GM19463 (cell line): Measurements from ENCODE around the gene STXBP5.
"Not testable (repeated sequence)": the region's sequence is repeated elsewhere in the genome, so short reads cannot be mapped to it uniquely, and the experiment has no call there.

Experiments
- ATAC-seq: cut with Tn5 transposase; IDR thresholded peaks from one replicate; pipeline ENCODE4 v1.9.1; 2021; ENCODE audit warnings: mild to moderate bottlenecking, moderate library complexity; ENCODE audit not compliant: unreplicated experiment

STXBP5 gene

DNA sequence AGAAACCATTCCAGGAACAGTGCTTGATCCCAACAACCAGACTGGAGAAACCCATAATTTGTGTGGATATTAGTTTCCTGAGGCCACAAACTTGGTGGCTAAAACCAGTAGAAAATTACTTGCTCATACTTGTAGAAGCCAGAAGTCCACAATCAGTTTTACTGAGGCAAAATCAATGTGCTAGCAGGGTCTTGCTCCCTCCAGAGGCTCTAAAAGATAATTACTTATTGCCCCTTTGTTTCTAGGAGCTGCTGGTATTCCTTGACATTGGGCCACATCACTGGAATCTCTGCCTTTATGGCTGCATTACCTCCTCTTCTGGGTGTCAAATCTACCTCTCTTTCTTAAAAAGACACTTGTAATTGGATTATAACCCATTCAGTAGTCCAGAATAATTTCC is 162.1 kb downstream of the STXBP5 start:
- no peak for ATAC-seq

DNA sequence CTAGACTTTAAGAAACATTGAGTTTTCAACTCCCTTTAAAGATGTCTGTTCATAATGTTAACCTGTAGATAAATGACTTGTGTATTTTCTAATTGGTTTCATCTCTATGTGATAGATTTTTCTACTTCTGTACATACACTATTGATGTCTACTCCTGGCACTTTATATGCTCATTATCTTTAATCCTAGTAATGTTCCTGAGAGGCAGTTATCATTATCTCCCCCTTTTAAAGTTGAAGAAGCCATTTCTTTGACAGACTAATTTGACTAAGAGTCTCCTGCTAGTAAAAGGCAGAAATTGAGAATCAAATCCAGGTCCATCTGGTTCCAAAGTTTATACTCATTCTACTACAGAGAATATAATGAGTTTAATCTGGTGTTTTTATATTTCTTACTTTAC is 167.1 kb downstream of the STXBP5 start:
- no peak for ATAC-seq

GRCh38 chr6:147372806-147373205 is 168.6 kb downstream of the STXBP5 start:
- no peak for ATAC-seq

DNA sequence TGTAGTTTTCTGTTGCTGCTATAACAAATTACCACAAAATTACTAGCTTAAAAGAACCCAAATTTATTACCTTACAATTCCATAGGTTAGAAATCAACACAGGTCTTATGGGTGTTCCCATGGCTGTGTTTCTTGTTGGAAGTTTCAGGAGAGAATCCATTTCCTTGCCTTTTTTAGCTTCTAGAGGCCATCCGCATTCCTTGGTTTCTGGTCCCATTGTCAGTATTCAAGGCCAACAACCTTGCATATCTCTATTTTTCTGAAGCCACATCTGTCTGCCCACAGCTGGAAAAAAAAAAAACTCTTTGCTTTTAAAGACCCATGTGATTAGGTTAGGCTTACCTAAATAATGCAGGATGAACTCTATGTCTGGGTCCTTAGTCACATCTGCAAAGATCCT is 174.6 kb downstream of the STXBP5 start:
- ATAC-seq, result no peak

DNA sequence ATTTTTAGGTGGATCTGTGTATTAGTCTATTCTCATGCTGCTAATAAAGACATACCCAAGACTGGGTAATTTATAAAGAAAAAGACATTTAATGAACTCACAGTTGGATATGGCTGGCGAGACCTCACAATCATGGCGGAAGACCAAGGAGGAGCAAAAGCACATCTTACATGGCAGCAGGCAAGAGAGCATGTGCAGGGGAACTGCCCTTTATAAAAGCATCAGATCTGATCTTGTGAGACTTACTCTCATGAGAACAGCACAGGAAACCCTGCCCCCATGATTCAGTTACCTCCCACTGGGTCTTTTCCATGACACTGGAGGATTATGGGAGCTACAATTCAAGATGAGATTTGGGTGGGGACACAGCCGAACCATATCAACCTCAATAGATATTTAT is 176.6 kb downstream of the STXBP5 start:
- not testable (repeated sequence) for ATAC-seq

DNA sequence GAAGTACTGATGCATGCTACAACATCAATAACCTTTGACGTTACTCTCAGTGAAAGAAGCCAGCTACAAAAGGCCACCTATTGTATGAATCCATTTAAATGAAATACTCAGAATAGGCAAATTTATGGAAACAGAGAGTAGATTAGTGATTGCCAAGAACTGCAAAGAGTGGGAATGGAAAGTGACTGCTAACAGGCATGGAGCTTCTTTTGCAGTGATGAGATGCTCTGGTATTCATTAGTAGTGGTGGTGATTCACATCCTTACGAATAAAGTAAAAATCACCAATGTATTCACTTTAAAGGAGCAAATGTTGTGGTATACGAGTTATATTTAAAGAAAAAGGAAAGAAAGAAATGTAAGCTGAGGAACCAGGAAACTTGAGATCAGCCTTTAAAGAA is 177.5 kb downstream of the STXBP5 start:
- no peak for ATAC-seq

DNA sequence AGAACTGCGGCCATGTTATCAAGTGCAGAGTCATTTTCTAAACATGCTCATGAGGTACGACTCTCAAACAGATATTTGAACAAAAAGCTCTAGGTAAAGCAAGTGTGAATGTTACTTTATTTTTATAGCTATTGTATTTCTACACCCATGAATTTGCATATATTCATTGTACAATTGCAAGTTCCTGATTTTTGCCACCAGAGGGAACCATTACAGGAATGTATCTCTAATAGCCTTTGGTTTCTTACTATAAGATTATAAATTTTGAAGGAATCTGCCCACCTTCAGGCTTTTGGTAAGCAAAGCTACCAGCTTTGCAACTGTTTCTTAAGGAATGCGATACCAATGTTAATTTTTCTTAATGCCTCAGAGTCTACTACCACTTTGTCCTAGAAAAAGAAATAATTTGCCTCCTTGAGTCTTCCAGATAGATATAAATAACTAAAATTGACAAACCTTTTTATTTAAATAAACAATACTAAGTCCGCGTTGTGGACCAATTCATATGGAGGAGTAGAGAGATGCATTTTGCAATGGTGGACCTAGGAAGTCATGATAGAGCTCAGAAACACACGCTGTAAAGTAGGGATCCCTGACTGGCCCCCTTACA is 178.8 kb downstream of the STXBP5 start:
- ATAC-seq, result no peak

- ATAC-seq, result peak; percentile 52
Measured at GRCh38 chr6:147384029-147384428, 179.8 kb downstream of the STXBP5 start.

DNA sequence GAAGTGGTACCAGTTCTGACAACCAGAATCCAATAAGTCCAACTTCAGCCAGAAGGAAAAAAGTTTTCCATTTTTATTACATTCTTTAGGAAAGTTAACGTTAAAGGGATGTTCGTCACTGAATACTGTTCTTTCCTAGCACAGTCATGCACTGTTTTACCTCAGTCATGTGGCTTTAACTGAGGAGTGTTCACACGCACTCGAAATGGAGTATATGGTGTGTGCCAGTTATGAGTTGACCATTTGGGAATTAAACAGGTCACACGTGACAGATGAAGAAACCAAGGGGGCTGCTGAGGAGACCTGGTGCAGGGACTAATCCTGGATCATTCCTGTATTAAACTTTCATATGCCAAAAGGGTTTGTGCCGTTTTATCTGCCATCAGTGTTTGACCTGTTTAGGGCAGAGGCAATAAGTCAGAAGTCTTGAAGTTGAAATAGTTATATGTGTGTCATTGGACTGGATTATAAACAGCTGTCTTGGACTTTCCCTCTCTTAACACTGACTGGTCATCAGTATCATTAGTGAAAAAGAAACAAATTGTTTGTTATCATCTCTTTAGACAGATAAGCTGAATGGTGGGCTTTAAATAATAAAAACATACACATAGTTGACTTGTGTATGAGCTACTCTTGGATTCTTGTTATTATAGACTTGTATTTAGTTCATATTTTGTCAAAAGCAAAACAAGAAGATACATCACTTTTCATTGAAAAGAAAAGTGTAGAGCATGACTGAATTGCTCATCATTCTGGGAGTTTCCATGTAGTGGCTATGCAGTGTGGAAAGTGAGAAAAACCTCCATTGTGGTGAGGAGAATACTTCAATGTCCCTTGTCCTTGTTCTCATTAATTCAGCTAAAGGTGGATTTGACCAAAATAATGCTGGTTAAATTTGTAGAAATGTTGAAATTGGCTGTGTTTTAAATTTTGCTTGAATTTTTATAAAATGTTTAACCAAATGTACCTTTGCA is 180.8 kb downstream of the STXBP5 start:
- peak; percentile 80 for ATAC-seq

DNA sequence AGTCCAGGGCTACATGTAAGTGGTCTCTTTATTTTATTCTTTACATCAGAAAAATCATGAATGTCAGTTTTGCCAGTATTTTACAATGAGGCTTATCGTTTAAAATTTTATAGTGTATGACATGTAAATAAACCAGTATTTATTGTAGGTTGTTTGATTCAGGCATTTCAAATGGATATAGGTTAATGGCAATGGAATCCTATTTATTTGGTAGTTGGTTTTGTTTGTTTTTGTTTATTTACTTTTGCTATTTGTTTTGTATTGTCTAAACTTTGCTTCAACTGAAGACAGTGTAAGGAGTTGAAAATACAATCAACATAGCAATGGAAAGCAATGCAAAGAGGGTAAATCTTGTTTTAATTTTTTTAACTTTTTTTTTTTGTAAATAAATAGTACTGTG is 185.2 kb downstream of the STXBP5 start:
- ATAC-seq, result no peak

GRCh38 chr6:147390909-147391536 is 186.8 kb downstream of the STXBP5 start:
- no peak for ATAC-seq

GRCh38 chr6:147392917-147393625 is 188.9 kb downstream of the STXBP5 start:
- ATAC-seq, result peak; percentile 63

DNA sequence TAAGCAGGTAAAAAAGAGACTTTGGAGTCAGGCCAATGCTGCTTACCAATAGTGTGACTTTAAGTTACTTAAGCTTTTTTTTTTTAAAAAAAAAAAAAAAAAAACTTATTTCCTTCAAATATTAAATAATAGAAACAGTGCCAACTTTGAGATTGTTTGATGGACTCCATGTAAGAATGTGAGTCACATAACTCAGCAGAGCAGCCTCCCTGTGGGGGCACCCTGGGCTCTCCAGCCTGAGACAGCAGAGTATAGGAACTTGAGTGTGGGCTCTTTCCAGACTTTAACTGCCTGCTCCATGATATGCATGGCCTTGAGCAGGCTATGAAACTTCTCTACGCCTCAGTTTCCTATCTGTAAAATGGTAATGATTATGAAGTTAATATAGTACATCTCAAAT is 190.9 kb downstream of the STXBP5 start:
- ATAC-seq, result no peak

DNA sequence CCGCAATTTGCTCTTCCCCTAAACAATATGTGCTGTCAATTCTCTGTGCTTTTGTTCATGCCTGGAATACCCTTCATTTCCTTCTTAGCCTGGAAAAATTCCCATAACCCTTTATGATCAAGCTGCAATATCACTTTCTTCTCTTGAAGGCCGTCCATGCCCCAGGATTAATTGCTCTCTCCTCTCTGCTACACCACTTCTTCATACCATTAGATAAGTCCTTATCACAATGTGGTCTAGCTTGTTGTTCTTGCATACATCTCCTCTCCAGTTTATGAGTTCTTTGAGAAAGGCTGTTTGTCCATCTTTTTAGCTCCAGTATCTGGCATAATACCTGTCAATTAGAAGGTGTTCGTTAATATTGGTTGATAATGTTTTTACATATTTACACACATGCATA is 193.1 kb downstream of the STXBP5 start:
- ATAC-seq, result no peak

- no peak for ATAC-seq
Measured at GRCh38 chr6:147400968-147401367, 196.8 kb downstream of the STXBP5 start.

DNA sequence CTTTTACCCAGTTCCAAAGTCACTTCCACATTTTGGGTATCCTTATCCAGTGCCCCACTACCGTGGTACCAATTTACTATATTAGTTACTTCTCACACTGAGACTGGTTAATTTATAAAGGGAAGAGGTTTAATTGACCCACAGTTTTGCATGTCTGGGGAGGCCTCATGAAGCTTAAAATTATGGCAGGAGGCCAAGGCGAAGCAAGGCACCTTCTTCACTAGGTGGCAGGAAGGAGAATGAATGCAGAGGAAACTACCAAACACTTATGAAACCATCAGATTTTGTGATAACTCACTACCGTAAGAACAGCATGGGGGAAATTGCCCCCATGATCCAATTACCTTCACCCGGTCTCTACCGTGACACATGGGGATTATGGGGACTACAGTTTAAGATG is 197.6 kb downstream of the STXBP5 start:
- ATAC-seq, result no peak

GRCh38 chr6:147406783-147407182 is 202.6 kb downstream of the STXBP5 start:
- no peak for ATAC-seq

- ATAC-seq, result no peak
Measured at GRCh38 chr6:147407571-147407970, 203.4 kb downstream of the STXBP5 start.

GRCh38 chr6:147416622-147417021 is 212.4 kb downstream of the STXBP5 start:
- no peak for ATAC-seq

DNA sequence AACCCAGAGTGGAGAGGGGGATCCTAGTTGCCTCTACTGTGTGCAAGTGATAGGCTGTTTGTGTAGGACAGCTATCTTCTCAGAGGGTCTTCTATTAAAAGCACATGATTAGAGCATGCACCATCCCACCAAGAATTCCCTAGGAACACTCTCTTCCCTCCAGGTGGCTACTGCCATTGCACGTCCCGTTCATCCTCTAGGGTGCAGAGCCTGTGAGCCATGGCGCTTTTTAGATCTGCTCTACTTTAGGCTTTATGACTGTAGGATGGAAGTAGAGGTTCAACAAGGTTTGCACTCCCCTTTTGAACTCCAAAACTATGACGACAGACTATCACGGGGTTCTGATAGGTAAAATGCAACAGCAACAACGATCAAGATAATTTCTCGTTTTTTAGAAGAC is 213.7 kb downstream of the STXBP5 start:
- ATAC-seq, result no peak

DNA sequence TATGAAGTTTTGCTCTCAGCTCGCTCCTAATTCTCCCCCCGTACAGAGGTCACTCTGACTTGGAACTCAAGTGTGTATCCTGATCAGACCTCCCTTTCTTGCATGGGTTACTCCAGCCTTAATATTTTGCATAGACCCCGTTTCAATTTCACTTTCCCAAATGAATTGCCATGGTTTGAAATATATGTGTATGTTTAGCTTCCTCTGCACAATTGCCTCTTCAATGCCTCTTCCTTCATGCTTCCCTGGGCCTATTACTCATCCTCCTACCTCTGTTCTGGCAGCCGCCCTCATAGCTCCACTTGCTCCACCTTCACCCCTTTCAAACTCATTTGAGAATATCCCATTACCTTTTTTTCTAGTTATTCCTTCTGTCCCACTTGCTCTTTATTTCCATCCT is 214.3 kb downstream of the STXBP5 start:
- peak; percentile 68 for ATAC-seq
